ENCODE results near the gene SLC31A2.
"Not testable (repeated sequence)": the region's sequence is repeated elsewhere in the genome, so short reads cannot be mapped to it uniquely, and the experiment has no call there.

The SLC31A2 gene, protein sequence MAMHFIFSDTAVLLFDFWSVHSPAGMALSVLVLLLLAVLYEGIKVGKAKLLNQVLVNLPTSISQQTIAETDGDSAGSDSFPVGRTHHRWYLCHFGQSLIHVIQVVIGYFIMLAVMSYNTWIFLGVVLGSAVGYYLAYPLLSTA

DNA sequence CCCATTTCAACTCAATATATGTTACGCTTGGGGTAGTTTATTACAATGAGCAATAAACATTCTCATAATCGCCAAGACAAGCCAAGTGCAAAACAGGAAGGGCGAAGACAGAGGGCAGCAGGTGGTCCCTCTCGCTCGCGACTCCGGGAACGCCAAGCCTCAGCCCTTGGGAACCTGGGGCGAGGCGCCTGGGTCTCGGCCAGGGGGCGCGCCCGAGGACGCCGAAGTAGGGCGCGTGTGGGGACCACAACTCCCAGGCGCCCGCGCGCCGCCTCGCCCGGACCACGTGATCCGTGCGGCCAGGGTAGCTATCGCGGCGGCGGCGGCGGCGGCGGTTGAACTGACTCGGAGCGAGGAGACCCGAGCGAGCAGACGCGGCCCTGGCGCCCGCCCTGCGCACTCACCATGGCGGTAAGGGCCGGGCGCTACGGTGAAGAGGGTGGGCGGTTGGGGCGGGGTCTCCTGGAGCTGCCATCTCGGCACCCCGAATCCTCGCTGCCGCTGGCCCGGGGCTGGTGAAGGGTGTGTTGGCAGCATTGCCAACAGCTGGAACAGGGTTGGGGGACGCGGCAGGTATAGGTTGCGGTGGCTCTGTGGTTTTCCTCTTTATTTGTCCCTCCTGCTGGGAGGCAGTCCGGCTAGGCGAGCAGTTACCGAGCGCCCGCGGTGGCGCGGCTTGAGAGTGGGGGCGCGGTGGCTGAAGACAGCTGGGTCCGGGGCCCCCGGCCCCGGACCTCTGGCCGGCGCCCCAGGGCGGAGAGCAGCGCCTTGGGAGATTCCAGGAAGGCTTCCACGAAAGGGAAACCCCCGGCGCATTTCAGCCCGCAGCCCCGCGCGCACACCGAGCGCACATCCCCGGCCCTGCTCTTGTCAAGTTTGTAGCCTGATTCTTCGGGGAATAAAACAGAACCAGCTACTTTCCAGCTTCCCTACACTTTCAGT, at the start of gene SLC31A2:
TSS of gene SLC31A2 (plus strand) at position 338 of the 942 bp plus-strand sequence. CDS start at position 406, 68 bp downstream.
- DNase-seq, result peak; percentile 82 to 83

DNA sequence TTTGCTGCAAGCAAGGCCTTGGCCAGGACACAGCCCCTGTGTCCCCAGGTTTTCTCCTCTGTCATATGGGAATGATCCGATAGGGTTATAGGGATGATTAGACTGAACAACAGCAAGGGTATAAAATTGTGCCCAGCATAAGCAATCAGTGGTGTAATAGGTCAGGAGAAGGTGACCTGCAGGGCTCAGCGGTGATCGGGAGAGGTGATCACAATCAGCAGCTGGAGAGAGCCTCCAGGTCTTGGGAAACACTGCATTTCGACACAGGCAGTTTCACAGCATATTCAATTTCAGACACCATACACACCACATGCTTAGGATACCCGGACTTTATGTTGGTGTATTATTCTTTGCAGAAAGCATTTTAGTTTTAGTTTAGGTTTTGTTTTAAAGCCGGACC, 45.5 kb upstream of the SLC31A2 start:
- DNase-seq, result not testable (repeated sequence)

DNA sequence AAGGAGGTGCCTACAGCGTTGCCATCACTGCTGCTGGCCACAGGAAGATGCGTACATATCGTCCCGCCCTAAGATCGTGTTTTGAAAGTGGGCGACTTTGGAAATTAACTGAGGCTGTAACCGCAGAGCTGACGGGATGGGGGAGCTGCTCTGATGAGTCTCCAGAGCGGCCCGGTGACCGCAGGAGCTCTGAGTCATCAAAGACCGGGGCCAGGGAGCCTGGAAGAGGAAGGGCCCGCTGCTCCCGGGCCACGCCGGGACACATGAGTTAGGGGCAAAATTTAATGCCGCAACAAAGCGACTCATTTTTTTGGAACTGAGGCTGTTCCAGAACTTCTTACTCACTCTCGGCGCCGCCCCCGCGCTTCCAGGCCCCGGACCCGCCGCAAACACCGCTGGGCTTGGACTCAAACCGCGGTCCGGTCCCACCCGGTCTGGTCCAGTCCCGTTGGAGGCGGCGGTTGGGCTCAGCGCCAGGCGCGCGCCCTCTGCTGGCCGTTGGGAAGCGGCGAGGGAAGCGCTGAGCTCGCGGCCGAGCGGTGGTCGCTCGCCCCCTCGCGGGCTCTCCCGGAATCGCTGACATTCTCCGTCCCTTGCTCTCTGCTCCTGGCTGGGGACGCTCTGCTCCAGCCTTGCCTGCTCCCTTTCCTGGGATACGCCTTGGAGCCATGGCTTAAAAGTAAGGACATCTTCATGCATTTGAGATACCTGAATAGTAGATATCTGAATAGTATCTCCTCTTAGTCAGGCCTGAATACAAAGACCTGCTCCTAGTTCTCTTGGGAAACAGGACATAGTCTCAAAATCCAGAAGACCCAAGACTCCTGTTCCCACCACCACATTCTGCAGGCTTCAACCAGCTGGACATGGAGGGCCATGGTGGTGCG, 39.5 kb upstream of the SLC31A2 start:
- not testable (repeated sequence) for DNase-seq

DNA sequence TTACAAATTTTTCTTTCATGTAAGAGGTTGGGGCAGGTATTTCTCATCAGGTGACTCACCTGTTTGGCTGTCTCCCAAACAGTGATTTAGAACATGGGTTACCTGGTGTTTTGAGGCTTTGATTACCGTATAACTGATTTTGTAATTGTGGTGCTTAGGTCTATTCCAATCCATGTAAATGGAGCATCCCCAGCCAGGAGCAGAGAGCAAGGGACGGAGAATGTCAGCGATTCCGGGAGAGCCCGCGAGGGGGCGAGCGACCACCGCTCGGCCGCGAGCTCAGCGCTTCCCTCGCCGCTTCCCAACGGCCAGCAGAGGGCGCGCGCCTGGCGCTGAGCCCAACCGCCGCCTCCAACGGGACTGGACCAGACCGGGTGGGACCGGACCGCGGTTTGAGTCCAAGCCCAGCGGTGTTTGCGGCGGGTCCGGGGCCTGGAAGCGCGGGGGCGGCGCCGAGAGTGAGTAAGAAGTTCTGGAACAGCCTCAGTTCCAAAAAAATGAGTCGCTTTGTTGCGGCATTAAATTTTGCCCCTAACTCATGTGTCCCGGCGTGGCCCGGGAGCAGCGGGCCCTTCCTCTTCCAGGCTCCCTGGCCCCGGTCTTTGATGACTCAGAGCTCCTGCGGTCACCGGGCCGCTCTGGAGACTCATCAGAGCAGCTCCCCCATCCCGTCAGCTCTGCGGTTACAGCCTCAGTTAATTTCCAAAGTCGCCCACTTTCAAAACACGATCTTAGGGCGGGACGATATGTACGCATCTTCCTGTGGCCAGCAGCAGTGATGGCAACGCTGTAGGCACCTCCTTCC, 37.9 kb upstream of the SLC31A2 start:
- DNase-seq, result not testable (repeated sequence)

DNA sequence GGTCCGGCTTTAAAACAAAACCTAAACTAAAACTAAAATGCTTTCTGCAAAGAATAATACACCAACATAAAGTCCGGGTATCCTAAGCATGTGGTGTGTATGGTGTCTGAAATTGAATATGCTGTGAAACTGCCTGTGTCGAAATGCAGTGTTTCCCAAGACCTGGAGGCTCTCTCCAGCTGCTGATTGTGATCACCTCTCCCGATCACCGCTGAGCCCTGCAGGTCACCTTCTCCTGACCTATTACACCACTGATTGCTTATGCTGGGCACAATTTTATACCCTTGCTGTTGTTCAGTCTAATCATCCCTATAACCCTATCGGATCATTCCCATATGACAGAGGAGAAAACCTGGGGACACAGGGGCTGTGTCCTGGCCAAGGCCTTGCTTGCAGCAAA, 32.0 kb upstream of the SLC31A2 start:
- not testable (repeated sequence) for DNase-seq

DNA sequence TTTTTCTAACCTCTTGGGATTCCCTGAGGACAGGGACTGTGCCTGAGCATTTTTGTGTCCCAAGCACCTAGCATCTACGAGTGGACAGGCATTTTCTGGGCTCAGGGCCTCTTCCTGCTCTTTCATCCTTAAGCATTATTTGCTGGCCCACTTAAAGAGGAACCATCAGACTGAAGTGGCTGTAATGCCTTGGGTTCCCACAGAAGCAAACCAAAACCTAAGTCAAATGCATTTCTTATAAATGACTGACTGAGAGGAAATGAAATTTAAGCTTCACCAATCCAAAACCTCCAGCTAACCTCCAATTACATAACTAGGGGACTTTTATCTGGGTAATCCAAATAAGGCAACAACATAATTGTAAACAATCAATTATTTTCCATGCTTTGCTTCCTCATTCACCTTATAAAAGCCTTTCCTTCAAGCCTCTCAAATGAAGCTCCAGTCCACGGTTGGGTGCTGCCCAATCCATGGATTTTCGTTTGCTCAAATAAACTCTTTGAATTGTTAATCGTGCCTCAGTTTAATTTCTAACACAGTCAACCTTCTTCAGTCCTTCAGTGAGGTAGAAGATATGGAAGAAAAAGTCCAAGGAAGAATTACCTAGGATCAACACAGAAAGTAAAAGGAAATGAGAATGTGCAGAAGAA, 25.3 kb upstream of the SLC31A2 start:
- DNase-seq, result no peak

DNA sequence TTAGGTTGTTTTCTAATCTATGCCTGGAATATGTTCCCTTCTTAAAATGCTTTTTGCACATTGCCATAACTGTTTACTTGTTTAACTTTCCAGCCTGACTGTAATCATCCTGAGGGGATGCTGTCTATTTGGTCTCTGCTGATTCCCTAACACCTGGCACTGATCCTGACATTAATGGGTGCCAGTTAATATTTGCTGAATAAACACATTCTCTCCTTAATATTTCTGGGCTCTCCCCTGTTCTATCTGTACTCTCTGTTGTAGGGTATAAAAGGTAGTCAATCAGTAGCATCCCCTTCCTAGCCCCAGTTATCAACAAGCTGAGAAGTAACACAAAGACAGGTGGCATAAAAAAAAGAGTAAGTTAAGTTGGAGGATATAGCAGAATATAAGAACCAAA, 21.3 kb upstream of the SLC31A2 start:
- DNase-seq, result no peak

DNA sequence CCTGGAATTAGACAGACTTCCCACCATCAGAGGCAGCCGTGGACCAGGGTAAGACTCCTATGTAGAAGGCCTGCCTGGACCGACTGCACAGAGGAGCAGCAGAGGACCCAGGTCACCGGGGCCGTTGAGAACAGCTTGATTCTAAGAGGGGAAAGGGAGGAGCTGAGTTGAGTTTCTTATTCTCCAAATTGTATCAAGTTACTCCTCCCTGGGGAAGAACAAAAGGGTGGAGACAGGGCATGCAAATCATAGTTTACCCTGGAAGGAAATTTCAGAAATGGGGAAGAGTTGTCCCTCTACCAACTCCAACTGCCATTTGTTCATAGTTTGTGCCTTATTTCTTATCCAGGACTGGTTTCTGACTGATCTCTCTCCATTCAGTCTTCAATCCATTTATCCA, 20.9 kb upstream of the SLC31A2 start:
- DNase-seq, result no peak

DNA sequence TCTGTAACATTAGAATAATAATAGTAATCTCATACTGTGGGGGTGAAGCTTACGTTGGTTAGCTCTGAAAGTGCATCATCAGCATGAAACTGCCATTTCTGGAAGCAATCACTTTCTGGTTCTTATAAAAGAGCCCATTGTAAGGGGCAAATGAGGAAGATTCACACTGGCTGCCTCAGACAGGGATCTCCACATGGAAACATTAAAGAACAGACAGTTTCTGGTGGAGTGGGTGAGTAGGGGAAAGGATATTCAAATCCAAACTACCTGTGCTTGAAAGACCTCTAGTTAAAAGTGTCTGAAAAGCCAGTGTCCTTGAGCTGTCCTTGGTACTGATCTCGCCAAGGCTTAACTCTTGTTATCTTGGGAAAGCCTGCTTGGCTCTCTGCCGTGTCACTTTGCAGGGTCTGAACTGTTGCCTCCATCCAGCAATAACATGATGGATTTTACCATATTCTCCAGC, 19.1 kb upstream of the SLC31A2 start:
- DNase-seq, result no peak

DNA sequence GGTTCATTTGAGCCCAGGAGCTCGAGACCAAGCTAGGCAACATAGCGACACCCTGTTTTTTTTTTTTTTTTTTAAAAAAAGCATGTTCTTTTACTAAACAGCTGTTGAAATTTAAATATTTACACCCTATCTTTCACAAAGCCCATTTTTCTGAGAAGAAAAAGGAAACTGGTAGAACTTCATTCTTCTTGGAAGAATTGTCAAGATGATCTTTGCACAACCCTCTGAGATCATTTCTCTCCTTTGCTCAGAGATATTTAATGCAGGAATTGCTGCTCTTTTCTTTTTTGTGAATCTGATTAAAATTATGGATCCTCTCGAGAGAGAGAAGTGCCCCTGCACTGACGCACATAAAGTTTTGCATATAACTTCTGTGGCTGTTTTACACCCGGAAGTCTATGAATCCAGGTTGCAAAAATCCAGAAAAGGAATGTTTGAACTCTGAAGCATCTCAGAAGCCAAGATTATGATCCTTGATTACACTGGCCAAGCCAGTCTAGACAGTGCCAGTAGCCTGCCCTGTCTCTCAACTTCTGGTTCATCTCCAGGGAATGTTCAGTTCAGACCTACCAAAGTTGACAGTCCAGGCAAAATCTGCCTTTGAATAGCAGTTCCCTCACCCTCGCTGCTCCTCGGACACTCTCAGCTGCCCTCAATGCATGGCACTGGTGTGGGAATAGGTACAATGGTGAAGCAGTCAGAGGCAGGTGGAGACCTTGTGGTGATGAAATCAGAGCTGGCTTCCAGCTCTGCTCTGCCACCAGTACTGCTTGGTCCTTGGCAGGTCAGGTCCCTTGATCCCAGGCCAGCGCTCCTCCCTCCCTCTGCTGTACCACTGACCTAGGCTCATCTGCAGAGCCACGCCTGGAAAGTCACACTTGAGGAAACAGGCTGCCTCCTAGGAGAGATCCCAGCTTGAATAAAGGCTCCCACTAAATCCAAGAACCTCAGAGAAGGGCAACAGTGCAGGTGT, 13.3 kb upstream of the SLC31A2 start:
- DNase-seq, result no peak

DNA sequence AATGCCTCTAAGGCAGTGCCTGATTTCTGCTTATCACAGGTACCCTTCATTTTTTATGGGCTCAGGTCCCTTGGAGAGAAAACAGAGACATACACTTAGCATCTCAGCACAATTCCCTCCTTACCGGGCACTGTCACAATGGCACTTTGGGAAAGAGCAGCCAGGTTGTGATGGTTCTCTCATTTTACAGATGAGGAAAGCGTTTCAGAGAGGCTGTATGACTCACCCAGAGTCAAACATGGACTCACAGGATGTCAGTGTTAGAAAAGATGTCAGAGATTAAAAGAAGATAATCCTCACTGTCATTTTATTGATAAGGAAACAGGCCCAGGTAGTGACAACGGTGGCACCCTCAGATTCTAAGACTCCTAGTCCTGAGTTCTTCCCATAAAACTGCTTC, 12.0 kb upstream of the SLC31A2 start:
- DNase-seq, result no peak

DNA sequence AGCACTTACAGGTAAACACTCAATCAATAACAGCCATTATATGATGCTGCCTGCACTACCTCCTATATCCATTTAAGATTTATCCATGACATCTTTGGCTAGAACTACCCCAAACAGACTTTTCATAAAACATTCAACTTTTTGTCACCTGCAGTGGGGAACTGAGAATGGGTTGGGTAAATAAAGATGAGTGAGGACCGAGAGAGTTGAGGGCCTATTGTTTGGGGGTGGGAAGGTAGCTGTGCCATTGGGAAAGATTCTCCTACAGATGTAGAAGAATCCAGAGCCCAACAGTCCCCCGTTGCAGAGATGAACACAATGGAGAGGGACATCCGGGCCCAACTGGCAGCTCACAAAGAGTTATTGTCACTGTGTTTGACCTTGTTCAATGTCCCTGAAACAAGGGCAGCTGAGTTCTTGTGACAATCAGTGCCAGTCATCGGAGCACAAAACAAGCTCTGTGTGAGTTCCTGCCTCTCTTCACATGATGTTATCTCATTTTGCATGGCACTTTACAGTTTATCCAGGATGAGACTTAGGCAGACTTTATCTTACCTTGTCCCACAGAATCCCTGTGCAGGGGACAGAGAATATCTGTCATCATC, 11.5 kb upstream of the SLC31A2 start:
- no peak for DNase-seq

DNA sequence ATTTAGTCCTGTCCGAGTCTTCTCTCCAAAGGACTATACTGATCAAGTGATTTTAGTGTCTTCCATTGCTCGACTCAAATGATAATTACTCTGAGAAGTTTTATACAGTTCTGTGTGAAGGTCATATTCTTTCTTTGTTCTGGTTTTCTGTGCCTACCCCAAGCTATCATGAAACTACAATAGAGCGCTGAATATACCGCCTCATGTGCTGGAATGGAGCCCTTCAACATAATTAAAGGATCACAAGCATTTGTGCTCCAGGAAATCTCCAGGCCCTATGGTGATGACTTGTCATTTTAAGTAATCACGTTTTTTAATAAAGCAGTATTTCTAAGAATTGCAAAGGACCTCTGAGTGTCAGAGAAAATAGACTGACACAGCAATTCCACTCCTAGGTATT, 10.9 kb upstream of the SLC31A2 start:
- no peak for DNase-seq

DNA sequence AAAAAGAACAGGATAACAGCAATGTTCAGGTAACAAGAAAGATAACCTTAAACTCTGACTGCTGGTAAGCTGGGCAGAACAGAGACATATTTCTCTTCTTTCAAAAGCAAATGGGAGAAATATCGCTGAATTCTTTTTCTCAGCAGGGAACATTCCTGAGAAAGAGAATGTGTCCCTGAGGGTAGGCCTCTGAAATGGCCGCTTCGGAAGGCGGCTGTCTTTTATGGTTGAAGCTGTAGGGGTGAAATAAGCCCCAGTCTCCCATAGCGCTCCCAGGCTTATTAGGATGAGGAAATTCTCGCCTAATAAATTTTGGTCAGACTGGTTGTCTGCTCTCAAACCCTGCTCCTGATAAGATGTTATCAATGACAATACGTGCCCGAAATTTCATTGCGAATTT, 9.9 kb upstream of the SLC31A2 start:
- not testable (repeated sequence) for DNase-seq

DNA sequence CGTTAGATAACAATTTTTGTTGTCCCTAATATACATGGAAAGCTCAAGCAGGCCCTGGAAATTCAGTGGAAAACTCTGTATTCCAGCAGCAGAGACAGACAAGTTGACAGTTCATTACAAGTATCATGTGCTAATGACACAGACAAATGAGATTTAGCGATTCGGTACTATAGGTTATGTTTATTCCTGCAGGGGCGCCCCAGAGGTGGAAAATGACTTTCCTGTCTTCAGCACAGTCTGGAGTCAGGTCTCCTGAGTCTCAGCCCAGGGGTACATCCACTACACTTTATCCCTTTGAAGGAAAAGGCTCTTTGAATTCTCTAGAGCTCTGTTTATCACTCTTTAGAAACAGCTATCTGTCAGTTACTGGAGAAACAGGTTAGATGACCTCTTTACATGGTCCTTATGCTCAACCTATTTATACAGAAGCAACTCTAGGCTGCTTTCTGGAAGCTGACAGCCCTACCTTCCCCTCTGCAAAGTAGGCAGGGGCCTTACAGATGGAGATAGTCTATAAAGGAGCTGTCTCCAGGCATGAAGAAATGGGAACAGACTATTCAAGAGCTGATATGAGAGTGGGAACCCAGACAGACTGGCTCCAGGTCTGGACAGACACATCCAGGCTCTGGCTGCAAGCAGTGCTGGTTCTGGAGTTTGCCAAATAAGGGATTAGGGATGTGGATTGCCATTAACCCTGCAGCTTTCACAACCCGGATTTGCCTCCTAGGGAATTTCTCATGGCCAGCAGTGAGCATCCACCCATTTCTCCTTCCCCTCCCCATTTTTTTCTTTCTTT, 7.2 kb upstream of the SLC31A2 start:
- no peak for DNase-seq

DNA sequence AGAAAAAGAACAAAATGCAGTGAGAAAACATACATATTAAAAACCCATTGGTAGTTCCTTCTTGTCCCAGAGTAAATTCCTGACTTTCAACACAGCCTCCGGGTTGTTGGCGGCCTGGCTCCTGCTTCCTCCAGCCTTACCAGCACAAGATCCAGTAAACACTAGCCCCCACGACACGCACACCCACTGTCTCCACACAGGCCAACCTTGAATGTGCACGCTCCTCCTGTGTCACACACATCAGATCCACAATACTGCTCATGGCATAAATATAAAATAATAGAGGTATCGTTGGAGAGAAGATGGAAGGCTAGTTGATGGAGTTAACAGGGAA, 2.5 kb upstream of the SLC31A2 start:
- DNase-seq, result no peak

DNA sequence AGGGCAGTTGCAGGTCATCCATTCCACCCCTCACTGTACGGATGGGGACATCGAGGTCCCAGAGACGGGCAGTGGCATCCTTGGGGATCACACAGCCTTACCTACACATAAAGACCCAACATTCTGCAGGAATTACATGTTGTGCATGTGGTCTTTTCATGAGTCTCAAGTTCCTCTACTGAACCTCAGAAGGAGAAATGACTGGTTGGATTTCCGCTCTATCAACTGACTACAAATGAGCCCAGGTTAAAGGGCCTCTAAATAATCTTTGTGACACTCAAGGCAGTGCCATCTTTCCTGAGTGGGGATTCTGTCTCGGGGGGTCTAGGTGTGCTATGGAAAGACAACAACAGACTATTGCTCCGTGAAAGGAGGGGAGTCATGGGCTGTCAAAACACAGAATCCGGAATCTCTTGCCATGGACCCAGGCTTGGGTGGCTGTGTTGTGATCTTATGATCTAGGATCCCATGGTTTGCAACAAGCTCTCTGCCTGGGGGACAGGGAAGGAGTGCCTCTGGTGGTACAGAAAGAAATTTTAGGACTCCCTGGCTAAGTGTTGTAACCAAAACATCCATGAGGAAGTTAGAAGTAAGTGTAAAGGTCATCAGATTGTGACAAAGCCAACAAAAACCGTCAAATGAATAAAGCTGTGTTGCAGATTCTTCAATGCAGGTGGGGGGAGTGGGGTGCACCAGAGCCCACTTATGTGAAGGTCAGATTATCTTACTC, 1.9 kb upstream of the SLC31A2 start:
- DNase-seq, result no peak

DNA sequence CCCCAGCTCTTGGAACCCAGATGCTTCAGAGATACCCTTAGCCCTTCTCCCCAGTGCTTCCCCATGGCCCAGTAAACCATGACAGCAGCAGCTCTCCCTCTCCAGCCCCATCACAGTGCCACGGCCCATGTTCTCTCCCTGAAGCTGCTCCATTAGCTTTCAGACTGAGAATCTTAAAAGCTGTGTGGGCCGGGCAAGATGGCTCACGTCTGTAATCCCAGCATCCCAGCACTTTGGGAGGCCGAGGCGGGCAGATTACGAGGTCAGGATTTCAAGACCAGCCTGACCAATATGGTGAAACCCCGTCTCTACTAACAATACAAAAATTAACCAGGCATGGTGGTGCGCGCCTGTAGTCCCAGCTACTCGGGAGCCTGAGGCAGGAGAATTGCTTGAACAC, 1.2 kb upstream of the SLC31A2 start:
- not testable (repeated sequence) for DNase-seq

All from activated CD4-positive, alpha-beta T cell treated with anti-CD3 and anti-CD28 coated beads for 4 hours (primary cell).